COLO829 (cell line): ENCODE data around the gene CYP4F3.
A peak's percentile ranks its signal among the peaks of the same experiment; 100 is the strongest.
"Not testable (repeated sequence)": the region's sequence is repeated elsewhere in the genome, so short reads cannot be mapped to it uniquely, and the experiment has no call there.

Experiments used
- DNase-seq: peaks from one replicate; pipeline ENCODE4 v3.0.0; 2012; ENCODE audit warnings: low spot score

Gene CYP4F3

GRCh38 chr19:15640294-15640903 lies at the start of gene CYP4F3:
Gene CYP4F3 (plus strand): TSS chr19:15640897. CDS start chr19:15641416, 519 bp downstream.
- DNase-seq, result no peak

GRCh38 chr19:15591796-15592195 lies 48.9 kb upstream of the CYP4F3 start:
- no peak for DNase-seq

GRCh38 chr19:15592506-15592905 lies 48.2 kb upstream of the CYP4F3 start:
- not testable (repeated sequence) for DNase-seq

GRCh38 chr19:15593766-15594165 lies 46.9 kb upstream of the CYP4F3 start:
- DNase-seq, result not testable (repeated sequence)

GRCh38 chr19:15595069-15595468 lies 45.6 kb upstream of the CYP4F3 start:
- DNase-seq, result no peak

GRCh38 chr19:15607978-15608925 lies 32.4 kb upstream of the CYP4F3 start:
- not testable (repeated sequence) for DNase-seq

GRCh38 chr19:15609261-15609660 lies 31.4 kb upstream of the CYP4F3 start:
- DNase-seq, result no peak

- DNase-seq, result no peak
Observed at GRCh38 chr19:15612342-15612741, 28.4 kb upstream of the CYP4F3 start.

- DNase-seq, result no peak
Observed at GRCh38 chr19:15613338-15613737, 27.4 kb upstream of the CYP4F3 start.

GRCh38 chr19:15614507-15615379 lies 26.0 kb upstream of the CYP4F3 start, which contains the start of gene CYP4F8:
Gene CYP4F8 (plus strand): TSS chr19:15615218. CDS start chr19:15615617, 399 bp downstream.
- no peak for DNase-seq

- no peak for DNase-seq
Observed at GRCh38 chr19:15615526-15615925, 25.2 kb upstream of the CYP4F3 start.

- no peak for DNase-seq
Observed at GRCh38 chr19:15616183-15616582, 24.5 kb upstream of the CYP4F3 start.

GRCh38 chr19:15616627-15617270 lies 23.9 kb upstream of the CYP4F3 start:
- DNase-seq, result no peak

GRCh38 chr19:15618321-15618720 lies 22.4 kb upstream of the CYP4F3 start:
- no peak for DNase-seq

GRCh38 chr19:15621801-15622200 lies 18.9 kb upstream of the CYP4F3 start:
- no peak for DNase-seq

GRCh38 chr19:15622991-15623390 lies 17.7 kb upstream of the CYP4F3 start:
- DNase-seq, result no peak

GRCh38 chr19:15623711-15624318 lies 16.9 kb upstream of the CYP4F3 start:
- DNase-seq, result no peak

- DNase-seq, result no peak
Observed at GRCh38 chr19:15628236-15629002, 12.3 kb upstream of the CYP4F3 start.

- peak; percentile 54 for DNase-seq
Observed at GRCh38 chr19:15629003-15629880, 11.5 kb upstream of the CYP4F3 start.
